GM19238 (cell line): ENCODE results near the gene CAMK2D.
"Not testable (repeated sequence)": the region's sequence is repeated elsewhere in the genome, so short reads cannot be mapped to it uniquely, and the experiment has no call there.

Experiments
- DNase-seq: peaks from one replicate; pipeline ENCODE4 v3.0.0; 2011; ENCODE audit warnings: low spot score; ENCODE audit not compliant: insufficient read length

Gene CAMK2D

DNA sequence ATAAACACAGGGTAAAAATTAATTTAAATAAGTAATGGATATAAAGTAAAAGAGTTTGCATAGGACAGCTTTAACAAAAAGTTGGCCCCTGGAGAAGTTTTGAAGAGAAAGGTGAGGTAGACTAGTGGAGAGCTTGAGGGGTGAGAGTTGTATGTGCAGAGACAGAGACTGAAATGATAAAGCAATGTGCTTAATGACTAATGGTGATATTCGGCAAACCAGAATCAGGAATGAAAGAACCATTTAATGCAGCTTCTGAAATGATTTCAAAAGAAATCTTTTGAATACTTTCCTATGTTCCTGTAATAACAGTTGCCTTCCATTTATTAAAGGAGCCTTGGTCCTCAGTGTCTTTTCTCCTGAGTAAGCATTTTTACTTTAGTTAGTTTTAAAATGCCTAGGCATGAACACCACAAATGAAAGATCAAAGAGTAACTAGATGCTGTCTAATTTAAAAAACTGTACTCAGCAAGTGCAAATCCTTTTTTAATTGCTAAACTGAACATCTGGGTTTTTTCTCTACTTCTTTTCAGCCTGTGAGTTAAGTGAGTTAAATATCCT is 28.5 kb downstream of the CAMK2D start:
- DNase-seq: no peak

GRCh38 chr4:113730467-113731216 is 30.9 kb downstream of the CAMK2D start:
- no peak for DNase-seq

- DNase-seq: no peak
Measured at GRCh38 chr4:113727802-113728201, 33.7 kb downstream of the CAMK2D start.

DNA sequence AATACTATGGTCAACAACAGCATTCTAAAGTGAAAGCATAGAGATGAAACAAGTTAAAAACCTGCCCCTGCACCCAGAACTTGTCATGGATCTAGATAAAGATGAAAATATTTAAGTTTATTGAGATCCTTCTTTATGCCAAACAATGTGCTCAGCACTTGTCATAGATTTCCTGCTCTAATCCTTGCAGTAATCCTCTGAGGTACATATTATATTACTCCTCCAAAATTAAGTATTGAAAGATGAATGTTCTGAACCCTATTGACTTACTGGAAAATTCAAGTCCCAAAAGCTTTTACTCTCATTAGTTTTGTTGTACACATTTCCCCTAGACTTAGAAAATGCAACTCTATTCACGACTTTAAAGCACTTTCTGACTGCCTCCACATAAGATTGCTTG is 35.6 kb downstream of the CAMK2D start:
- no peak for DNase-seq

- DNase-seq: no peak
Measured at GRCh38 chr4:113718252-113718651, 43.3 kb downstream of the CAMK2D start.

- no peak for DNase-seq
Measured at GRCh38 chr4:113711883-113712662, 49.5 kb downstream of the CAMK2D start.

- no peak for DNase-seq
Measured at GRCh38 chr4:113708250-113708649, 53.3 kb downstream of the CAMK2D start.

DNA sequence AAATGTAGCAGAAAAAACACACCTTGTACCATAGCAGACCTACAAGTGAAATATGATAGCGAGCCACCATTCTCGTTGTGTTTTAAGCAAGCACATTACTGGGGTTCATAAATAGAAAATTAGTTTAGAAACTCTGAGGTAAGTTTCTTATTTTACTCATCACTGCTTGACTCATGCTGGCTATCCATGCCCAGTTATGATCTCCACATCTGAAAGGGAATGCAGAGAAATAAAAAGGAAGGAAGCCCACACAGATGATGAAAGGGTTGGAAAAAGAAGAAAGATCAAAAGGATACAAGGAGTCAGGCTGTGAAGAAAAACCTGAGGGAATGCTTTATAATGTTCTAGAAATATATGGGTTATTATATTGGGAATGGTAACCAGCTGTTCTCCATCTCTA is 54.5 kb downstream of the CAMK2D start:
- no peak for DNase-seq

- not testable (repeated sequence) for DNase-seq
Measured at GRCh38 chr4:113705097-113705496, 56.4 kb downstream of the CAMK2D start.

GRCh38 chr4:113702596-113702995 is 58.9 kb downstream of the CAMK2D start:
- not testable (repeated sequence) for DNase-seq

DNA sequence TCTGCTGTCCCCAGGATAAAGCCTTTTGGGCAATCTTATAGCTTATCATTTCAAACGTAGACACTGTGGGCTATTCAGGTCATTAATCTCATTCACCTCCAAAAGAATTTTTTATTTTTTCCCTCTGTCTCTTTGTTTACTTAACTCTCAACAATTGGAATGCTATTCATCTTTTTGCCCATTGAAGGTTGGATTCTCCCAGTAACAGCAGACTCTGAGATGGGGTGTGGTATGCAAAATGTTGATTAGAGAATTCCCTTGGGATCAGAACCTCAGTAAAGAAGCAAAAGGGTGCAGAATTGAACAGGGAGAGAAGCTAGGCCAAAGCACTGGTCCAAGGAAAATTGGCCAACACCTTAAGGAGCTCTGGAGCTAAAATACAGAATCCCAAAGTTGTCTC is 60.4 kb downstream of the CAMK2D start:
- DNase-seq: no peak

DNA sequence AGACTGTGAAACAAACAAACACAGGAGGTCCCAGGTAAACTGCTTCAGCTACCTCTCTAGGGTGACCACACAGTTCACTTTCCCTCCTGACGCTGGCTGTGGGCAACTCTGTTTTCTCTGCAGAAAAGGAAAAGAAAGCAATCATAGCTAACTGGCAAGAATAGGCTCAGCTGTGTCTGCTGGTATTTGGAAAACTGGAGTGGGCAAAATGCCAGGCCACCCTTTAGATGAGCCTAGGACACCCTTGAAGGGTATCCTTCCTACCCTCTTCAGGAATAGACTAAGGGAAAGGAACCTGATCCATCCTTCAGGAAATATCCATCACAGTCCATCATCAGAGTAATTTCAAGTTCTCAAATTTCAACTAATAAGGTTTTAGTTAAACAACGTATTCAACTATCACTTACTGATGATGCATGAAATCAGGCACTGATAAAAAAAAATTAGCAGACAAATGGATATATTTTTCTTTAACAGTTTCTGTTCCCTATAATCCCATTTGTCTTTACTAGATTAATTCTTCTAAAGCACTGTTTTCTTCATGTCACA is 60.9 kb downstream of the CAMK2D start:
- DNase-seq: no peak

DNA sequence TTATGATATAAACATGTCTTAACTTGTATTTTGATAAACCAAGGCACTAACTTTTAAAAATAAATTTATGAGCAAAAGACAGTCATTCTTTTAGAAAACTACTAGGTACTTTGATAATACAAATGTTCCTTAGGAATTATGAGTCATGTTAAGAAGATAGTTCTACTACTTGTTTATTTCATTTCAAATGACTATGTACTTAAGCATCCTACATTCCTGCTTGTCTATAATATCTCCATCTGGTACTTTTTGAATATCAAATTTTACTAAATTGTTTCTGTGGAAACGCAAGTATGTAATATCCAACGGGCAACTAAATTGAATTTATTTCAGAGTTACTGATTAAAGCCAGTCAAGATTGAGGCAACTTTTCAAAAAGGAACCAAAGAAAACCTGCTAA is 61.8 kb downstream of the CAMK2D start:
- DNase-seq: no peak

DNA sequence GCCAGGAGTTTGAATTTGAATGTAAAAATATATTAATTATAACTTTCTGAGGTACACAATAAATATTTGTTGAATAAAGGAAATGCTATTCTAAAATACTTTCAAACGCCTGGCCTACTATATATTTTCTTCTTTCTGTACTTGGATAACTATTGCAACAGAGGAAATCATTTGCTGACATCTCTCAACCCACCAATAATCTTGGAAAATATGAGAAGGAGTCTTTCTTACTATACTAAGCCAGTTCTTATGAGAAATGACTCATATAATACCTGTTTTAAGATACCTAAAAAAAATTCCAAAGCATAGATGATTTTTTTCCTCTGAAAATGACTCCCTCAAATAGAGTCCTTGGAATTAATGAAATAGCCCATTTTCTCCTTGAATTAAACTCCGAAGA is 64.1 kb downstream of the CAMK2D start:
- no peak for DNase-seq

- no peak for DNase-seq
Measured at GRCh38 chr4:113695328-113696169, 66.0 kb downstream of the CAMK2D start.

GRCh38 chr4:113694008-113694407 is 67.5 kb downstream of the CAMK2D start:
- no peak for DNase-seq

DNA sequence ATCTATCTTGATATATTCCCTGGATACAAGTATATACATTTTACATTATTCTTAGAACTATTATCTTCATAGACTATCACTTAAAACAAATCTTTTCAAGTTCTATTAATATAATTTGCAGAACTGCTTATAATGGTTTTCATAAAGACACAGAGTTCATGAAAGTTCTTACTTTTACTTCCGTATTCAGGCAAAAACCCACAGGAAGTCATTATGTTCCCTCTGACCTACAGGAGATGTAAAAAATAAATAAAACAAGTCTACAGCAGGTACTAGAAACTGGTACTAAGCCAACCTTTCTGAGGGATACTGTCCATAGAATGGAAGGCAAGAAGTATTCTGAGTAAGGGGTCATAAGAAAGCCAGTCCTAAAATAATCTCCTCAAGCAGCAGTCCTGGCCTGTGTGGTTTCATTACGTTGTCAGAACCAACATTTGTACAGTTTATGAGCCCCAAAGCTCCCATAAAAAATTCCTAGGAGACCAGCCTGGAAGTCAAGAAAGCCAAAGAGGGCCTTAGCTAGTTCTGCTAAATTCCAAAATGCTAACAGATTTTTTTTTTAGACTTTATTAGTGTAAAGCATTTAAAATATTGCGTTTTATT is 68.6 kb downstream of the CAMK2D start:
- DNase-seq: no peak

DNA sequence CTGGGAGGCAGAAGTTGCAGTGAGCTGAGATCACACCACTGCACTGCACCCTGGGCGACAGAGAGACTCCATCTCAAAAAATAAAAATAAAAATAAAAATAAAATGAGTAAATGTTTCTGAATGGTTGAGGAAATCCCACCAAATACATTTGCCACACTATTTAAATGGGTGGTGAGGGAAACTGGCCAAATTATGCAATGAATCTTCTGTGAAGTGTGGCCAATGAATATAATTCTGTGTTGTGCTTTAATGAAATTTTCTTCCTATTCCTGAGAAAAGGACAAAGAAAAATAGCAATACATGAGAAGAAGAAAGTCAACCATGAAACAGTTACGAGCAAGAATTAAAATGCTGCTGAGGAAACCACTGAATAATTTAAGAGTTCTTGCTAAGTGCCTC is 69.9 kb downstream of the CAMK2D start:
- DNase-seq: no peak

DNA sequence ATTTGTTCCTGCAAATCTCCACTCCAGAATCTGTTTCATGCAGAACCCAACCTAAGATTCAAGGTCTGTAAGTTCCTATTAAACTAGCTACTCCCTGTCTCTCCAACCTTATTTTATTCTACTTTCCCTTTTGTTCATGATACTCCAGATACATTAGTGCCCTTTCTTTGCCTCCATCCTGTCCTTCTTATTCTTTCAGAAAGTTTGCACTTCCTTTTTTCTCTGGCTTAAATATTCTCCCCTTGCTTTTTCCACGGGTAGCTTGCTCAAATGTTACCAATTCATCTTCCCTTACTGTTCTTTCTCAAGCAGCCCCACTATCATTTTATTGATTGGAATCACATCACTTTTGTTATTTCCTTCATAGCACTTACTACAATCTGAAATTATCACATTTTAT is 72.1 kb downstream of the CAMK2D start:
- no peak for DNase-seq

- no peak for DNase-seq
Measured at GRCh38 chr4:113687067-113687718, 74.3 kb downstream of the CAMK2D start.
